ENCODE results near the gene ADD2.
"Not testable (repeated sequence)": the region's sequence is repeated elsewhere in the genome, so short reads cannot be mapped to it uniquely, and the experiment has no call there.

ADD2 gene

DNA sequence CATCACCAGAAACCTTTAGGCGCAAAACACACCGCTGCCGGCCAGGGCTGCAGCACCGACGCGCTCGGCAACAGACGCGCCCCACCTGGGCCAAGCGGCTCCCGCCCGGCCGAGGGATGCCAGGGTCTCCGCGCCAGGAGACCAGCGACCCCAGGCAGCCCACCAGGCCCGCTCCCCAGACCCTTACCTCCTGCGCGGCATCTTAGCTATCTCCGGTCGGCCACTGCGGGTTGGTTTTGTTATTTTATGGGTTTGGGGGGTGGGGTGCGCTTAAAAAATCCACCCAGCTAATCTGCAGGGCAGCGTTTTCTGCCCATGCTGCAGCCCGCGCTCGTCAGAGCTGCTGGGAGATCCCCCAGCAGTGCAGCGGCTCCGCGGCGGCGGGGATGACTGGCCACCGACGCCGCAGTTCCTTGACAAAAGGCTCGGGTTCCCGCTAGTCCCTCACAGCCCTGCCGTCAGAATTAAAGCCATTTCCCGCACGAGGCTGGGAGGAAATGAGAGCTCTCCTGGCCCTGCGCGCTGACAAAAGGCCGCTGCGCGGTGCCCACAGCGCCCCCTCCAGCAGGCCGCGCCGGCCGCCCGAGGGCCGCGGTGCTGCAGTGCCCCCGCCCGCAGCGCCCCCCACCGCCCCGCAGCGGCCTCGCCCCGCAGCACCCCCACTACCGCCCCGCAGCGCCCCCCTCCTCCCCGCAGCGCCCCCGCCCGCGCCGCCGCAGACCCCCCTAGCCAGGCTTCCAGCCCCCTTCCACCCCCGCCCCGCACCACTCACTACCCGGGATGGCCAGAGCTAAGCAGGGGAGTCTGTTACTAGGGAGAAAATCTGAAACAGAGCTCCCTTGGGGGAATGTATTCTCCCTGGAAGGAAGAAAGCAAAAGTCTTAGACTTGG is at the start of gene ADD2:
Gene ADD2 (minus strand): TSS at position 502 of the 891 bp plus-strand sequence. CDS start 61,792 bp downstream, outside the sequence.
- no peak for DNase-seq

- DNase-seq, result no peak
These were observed 49.4 kb upstream of the ADD2 start for GRCh38 chr2:70817284-70817954.

- no peak for DNase-seq
These were observed 48.7 kb upstream of the ADD2 start for GRCh38 chr2:70816726-70817125.

DNA sequence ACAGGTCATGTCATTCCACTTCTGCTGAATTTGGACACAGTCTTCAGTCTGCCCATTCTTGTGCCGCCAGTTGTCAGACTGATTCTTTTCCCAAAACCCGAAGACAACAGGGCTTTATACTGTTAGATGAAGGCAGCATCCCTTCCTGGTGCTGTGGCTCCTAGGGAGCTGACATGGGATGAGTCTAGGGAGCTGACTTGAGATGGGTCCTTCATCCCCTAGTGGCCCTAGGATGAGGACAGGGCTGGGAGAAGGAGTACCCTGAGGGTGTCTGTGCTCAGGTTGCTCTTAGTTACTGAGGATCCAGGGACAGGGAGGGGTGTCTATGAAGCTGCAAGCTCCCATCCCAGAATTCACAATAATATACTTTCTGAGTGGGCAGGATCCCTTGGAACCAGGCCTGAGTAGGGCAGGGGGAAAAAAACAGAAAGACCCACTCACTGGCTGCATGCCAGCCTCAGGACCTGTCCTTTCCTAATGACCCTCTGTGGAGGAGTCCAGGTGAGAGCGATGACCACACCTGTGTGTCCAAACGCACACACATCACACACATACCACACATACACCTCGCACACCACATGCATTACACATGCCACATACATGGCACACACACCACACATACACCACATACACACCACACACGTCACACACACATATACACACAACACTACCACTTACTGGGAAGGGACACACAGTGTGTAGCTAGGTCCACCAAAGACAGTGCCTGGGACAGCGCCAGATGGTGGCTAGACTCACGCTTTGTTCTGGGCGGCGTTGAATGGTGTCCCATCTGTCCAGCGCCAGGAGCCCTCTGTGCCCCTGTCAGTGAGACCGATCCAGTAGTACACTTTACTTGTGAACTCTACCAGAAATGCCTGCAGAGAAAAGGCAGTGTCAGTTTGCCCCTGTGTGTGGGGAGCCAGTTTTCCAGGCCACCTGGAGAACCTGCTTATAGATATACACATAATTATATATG is 41.3 kb upstream of the ADD2 start:
- DNase-seq, result no peak

GRCh38 chr2:70807828-70808118 is 39.8 kb upstream of the ADD2 start:
- no peak for DNase-seq

DNA sequence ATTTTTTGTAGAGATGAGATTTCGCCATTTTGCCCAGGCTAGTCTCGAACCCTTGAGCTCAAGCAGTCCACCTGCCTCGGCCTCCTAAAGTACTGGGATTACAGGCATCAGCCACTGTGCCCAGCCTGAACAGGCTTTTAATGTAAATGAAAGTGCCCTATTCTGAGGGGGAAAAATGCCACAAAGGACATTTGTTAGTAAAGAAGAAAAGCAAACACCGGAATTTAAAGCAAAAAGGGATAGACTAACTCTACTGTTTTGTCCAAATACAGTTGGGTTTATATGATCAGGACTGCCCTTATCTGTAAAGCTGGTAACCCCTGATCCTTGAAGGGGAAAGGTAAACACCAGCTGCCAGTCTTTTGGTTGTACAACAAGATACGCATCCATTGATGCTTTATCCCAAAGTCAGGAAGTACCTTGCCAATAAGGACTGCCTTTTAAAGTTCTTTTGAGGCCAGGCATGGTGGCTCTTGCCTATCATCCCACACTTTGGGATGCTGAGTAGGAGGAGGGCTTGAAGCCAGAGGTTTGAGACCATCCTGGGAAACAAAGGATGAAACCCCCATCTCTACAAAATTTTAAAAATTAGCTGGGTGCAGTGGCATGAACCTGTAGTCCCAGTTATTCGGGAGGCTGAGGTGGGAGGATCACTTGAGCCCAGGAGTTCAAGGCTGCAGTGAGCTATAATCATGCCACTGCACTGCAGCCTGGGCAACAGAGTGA is 39.3 kb upstream of the ADD2 start:
- no peak for DNase-seq

- no peak for DNase-seq
These were observed 38.6 kb upstream of the ADD2 start for GRCh38 chr2:70806620-70807019.

DNA sequence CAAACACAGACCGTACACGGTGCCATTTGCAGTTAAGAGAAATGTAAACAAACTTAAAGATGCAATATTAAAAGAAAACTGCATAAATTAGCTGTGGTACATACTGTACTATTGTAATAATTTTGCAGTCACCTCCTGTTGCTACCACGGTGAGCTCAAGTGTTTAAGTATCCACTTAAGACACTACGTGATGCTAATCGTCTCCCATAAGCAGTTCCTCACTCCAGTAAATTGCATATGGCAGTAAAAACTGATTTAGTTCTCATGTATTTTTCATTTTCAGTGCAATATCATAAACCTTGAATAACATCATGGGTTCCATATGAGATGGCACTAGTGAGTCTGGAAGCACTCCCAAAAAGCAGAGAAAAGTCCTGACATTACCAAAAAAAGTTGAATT is 38.0 kb upstream of the ADD2 start:
- no peak for DNase-seq

GRCh38 chr2:70801607-70802263 is 33.7 kb upstream of the ADD2 start:
- no peak for DNase-seq

GRCh38 chr2:70799706-70800105 is 31.7 kb upstream of the ADD2 start:
- DNase-seq, result no peak

GRCh38 chr2:70797996-70798395 is 30.0 kb upstream of the ADD2 start:
- DNase-seq, result not testable (repeated sequence)

GRCh38 chr2:70797506-70797905 is 29.5 kb upstream of the ADD2 start:
- DNase-seq, result no peak

DNA sequence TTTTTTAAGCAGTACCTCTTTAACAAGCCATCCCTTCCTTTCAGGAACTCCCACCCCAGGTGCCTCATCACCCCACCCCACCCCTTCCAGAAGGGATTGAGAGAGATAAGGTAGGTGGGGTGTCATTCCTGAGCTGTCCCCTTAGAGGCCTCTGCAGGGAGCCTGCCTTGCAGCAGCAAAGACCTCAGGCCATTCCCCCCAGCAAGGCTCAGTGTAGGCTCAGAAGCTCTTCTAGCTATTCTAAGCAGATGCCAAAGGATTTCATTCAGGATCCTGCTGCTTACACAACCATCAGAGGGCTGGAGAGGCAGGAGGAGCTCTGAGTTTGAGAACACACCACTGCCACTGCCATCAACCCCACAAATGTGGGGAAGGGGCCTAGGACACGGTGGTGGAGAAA is 28.3 kb upstream of the ADD2 start:
- no peak for DNase-seq

GRCh38 chr2:70795164-70795995 is 27.4 kb upstream of the ADD2 start:
- no peak for DNase-seq

GRCh38 chr2:70793450-70793849 is 25.4 kb upstream of the ADD2 start:
- DNase-seq, result peak; percentile 34 to 42

DNA sequence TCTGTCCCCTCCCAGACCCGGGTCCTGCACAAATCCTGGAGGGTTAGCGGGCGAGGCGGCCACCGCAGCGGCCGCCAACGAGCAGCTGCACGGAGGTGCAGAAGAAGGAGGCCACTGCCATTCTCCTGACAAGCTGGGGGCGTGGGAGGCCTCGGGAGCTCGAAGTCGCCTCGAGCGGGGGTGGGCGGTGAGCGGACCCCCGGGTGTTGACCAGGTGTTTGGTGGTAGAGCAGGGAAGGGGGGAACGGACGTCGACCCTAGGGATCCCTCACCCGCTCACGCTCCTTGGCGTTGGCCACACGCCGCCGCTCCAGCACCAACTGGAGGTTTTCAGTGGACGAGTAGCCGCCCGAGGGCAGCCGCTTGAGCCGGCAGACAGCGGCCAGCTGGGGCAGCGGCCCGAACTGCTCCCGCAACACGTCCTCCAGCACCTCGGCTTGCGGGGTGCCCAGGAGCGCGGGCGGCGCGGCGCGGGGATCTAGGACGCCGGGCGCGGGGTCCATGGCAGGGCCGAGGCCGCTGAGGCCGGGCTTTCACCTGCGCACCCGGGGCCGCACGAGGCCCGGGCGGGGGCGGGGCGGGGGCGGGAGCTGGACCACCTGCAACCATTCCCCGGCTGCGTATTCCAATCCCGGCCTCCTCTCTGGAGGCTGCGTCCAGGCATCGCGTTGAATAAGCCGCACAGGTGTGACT is 22.3 kb upstream of the ADD2 start, which contains the start of gene FIGLA:
Gene FIGLA (minus strand): TSS at position 508 of the 693 bp plus-strand sequence. CDS start 5 bp downstream, at position 503.
- DNase-seq, result no peak

GRCh38 chr2:70789304-70790135 is 21.5 kb upstream of the ADD2 start:
- DNase-seq, result peak; percentile 17 to 20

DNA sequence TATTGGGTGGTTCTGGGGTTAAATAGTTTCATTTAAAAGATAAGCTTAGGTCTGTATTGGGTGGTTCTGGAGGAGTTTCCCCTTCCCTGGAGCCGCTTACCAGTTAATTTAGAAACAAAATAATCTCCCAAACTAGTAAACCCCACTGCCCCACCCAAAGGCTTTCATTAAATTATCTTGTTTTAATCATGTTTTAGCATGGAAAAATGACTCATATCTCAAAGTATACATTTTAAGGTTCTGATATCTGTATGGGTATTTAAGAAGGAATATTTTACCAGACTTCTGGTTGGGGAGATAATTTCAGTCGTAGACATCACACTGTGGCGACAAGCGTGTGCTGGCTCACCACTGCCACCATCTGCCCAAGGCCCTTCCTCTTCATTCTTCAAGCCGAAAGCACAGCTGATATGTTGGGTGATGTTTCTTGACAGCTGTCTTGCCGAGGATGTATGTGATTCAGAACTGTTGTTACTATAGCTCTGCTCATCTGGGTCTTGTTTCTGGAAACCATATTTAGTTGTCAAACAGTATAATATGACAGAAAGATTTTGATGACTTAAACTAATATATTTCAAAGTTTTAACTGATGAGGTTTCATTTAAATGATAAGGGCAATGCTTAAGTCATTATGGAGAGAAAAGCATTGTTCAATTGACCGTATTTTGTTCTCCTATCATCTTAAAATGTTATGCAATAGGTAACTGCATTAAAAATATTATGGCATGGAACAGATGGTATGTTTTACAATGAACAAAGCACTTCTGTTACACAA is 17.3 kb upstream of the ADD2 start:
- DNase-seq, result peak; percentile 37 to 47

All from AML-193 (cell line).